ENCODE results near the gene FAP. TPM values are rescaled to one million over a fixed set of nuclear protein-coding genes. Genes with fewer than 3 reads are reported as not detected.

Gene FAP
- total RNA-seq, 4 donors from 2014 or later: 11.5 to 31.8 (median 31.0) TPM

- TF ChIP-seq CTCF (IDR thresholded peaks at IDR 0.05; ENCODE audit: low read depth): no peak
These were observed 23.2 kb upstream of the FAP start for GRCh38 chr2:162266460-162266760.

- no peak for TF ChIP-seq CTCF (IDR thresholded peaks at IDR 0.05; ENCODE audit: low read depth)
These were observed 22.6 kb upstream of the FAP start for GRCh38 chr2:162265666-162266459.

GRCh38 chr2:162261032-162261945 is 18.0 kb upstream of the FAP start:
- TF ChIP-seq CTCF (IDR thresholded peaks at IDR 0.05; ENCODE audit: low read depth): no peak

GRCh38 chr2:162258686-162259085 is 15.4 kb upstream of the FAP start:
- TF ChIP-seq CTCF (IDR thresholded peaks at IDR 0.05; ENCODE audit: low read depth): no peak

GRCh38 chr2:162258169-162258568 is 14.9 kb upstream of the FAP start:
- TF ChIP-seq CTCF (IDR thresholded peaks at IDR 0.05; ENCODE audit: low read depth): no peak

- no peak for TF ChIP-seq CTCF (IDR thresholded peaks at IDR 0.05; ENCODE audit: low read depth)
These were observed 14.2 kb upstream of the FAP start for GRCh38 chr2:162257425-162257824.

- TF ChIP-seq CTCF (IDR thresholded peaks at IDR 0.05; ENCODE audit: low read depth): no peak
These were observed 13.3 kb upstream of the FAP start for GRCh38 chr2:162256591-162256991.

Measured in subcutaneous adipose tissue (tissue), 4 donors.